ENCODE data around the gene CEP55. TPM values are rescaled to one million over a fixed set of nuclear protein-coding genes. Genes with fewer than 3 reads are reported as not detected.

The CEP55 gene
- total RNA-seq: 4.7 TPM

DNA sequence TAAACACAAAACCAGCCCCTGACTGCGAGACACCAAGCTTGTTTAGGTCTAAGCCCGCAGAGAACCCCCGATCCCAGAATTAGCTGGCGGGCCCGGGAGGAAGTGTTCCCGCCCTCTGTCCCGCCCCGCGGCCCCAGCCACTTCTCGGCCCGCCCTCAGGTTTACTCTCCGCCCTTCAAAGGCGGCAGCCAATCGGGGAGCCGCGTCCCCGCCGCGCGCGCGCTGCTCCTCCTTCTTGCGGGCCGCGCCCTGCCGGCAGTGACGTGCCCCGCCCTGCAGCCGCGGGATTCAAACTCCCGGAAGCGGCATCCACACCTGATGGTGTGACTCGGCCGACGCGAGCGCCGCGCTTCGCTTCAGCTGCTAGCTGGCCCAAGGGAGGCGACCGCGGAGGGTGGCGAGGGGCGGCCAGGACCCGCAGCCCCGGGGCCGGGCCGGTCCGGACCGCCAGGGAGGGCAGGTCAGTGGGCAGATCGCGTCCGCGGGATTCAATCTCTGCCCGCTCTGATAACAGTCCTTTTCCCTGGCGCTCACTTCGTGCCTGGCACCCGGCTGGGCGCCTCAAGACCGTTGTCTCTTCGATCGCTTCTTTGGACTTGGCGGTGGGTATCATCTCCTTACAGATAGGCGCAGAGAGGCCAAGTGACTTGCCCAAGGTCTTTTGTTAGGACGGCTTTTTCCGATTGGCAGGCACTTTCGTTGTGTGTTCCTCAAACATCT lies at the start of gene CEP55:
TSS of gene CEP55 (plus strand) at position 291 of the 720 bp plus-strand sequence. CDS start 3,440 bp downstream, outside the sequence.
- Histone ChIP-seq H3K4me1 (ENCODE audit: control insufficient read depth in 3 of 3, insufficient read depth in 3 of 3, low read length in 3 of 3) (peaks cover 4 to 8% (median 4%) of the 10 kb centered on the region in 3 donors), H3K27ac (ENCODE audit: low read depth, low read length) (no peak within 1 kb of the TSS), H3K9ac (ENCODE audit: low read depth in 1 of 3, low read length in 3 of 3) (peak within 1 kb of the TSS; percentile 64 to 81 (median 77)), H3K27me3 (ENCODE audit: control insufficient read depth in 3 of 3, insufficient read depth in 3 of 3, low read length in 3 of 3) (no peaks in the 10 kb centered on the region), H3K4me3 (ENCODE audit: low read length in 3 of 3) (peak within 1 kb of the TSS; percentile 83 to 96 (median 89)), H3K9me3 (ENCODE audit: control insufficient read depth in 3 of 3, low read length in 3 of 3) (no peaks in the 10 kb centered on the region), H3K36me3 (ENCODE audit: control insufficient read depth in 3 of 3, insufficient read depth in 3 of 3, low read length in 3 of 3) (no peaks in the 10 kb centered on the region)

DNA sequence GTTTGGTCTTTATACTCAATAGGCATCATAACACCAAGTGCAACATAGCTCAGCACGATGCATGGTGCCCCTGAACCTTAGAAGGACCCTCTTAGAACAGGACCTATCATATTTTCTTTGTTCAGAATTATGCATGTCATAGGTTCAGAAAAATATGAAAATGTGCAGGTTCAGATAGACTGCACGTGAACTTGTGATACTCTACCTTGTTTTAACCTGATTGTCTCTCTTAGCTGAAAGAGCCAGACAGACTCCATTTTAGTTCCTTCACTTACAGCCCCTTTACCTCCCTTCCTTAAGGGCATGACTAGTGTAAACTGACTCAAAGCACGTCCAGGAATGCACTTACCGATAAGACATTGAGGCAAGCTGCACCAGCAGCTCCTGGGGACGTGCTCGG lies 49.4 kb upstream of the CEP55 start:
- H3K9me3 ChIP-seq (ENCODE audit: control insufficient read depth in 3 of 3, low read length in 3 of 3): no peaks in the 10 kb centered on the region
- no peak overlapping the region for H3K9ac ChIP-seq (ENCODE audit: low read depth in 1 of 3, low read length in 3 of 3)
- peaks cover 0 to 6% (median 0%) of the 10 kb centered on the region in 3 donors for H3K36me3 ChIP-seq (ENCODE audit: control insufficient read depth in 3 of 3, insufficient read depth in 3 of 3, low read length in 3 of 3)
- H3K27ac ChIP-seq (ENCODE audit: low read depth, low read length): no peak overlapping the region
- no peaks in the 10 kb centered on the region for H3K27me3 ChIP-seq (ENCODE audit: control insufficient read depth in 3 of 3, insufficient read depth in 3 of 3, low read length in 3 of 3)
- H3K4me1 ChIP-seq (ENCODE audit: control insufficient read depth in 3 of 3, insufficient read depth in 3 of 3, low read length in 3 of 3): peaks cover 9 to 12% (median 10%) of the 10 kb centered on the region in 3 donors
- no peak overlapping the region for H3K4me3 ChIP-seq (ENCODE audit: low read length in 3 of 3)

DNA sequence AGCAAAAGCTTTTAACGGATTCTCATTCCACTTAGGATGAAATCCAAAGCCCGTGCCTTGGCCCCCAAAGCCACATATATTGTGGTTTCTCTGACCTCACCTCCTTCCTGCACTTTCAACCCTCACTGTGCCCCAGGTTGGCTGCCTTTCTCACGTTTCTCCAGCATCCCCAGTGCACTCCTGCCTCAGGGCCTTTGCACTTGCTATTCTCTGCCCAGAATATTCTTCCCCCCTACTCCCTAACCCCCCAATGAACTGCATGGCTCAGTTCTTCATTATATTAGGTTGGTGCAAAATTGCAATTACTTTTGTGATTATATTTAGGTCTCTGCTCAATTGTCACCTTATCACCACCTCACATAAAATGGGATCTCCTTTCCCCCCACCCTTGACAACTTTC lies 48.4 kb upstream of the CEP55 start:
- no peaks in the 10 kb centered on the region for H3K9me3 ChIP-seq (ENCODE audit: control insufficient read depth in 3 of 3, low read length in 3 of 3)
- H3K9ac ChIP-seq (ENCODE audit: low read depth in 1 of 3, low read length in 3 of 3): no peak overlapping the region
- no peak overlapping the region for H3K27ac ChIP-seq (ENCODE audit: low read depth, low read length)
- peaks cover 0 to 6% (median 0%) of the 10 kb centered on the region in 3 donors for H3K36me3 ChIP-seq (ENCODE audit: control insufficient read depth in 3 of 3, insufficient read depth in 3 of 3, low read length in 3 of 3)
- no peaks in the 10 kb centered on the region for H3K27me3 ChIP-seq (ENCODE audit: control insufficient read depth in 3 of 3, insufficient read depth in 3 of 3, low read length in 3 of 3)
- H3K4me1 ChIP-seq (ENCODE audit: control insufficient read depth in 3 of 3, insufficient read depth in 3 of 3, low read length in 3 of 3): peaks cover 9 to 12% (median 10%) of the 10 kb centered on the region in 3 donors
- no peak overlapping the region for H3K4me3 ChIP-seq (ENCODE audit: low read length in 3 of 3)

DNA sequence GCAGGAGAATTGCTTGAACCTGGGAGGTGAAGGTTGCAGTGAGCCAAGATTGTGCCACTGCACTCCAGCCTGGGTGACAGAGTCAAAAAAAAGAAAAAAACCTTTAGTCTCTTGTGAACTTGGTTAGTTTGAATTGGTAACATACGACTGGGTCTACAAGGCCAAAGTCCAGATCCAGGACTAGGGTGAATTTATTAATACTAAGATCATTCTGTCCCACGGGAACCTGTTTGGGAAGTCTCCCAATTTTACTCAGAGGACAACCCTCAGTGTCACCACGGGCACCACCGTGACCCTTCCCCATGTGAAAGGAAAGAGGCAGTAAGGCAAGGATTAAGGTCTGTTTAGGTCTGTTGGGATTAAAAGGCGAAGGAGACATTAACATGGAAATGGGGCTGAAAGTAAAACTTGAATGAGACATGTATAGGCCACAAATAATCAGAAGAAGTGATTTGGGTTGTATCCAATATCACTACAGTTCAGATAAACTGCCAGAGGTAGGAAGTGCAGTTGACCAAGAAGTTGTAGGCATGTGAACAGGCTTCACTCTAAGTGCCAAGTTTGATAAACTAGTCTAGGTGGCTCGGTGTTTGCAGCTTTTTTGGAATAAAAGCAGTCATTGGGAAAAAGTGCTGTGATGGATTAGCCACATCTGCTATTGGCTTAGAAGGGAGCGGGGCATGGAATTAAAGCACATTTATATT lies 45.0 kb upstream of the CEP55 start:
- H3K4me3 ChIP-seq (ENCODE audit: low read length in 3 of 3): no peak overlapping the region
- no peaks in the 10 kb centered on the region for H3K9me3 ChIP-seq (ENCODE audit: control insufficient read depth in 3 of 3, low read length in 3 of 3)
- H3K36me3 ChIP-seq (ENCODE audit: control insufficient read depth in 3 of 3, insufficient read depth in 3 of 3, low read length in 3 of 3): peaks cover 0 to 7% (median 0%) of the 10 kb centered on the region in 3 donors
- H3K27ac ChIP-seq (ENCODE audit: low read depth, low read length): no peak overlapping the region
- no peak overlapping the region for H3K9ac ChIP-seq (ENCODE audit: low read depth in 1 of 3, low read length in 3 of 3)
- H3K27me3 ChIP-seq (ENCODE audit: control insufficient read depth in 3 of 3, insufficient read depth in 3 of 3, low read length in 3 of 3): no peaks in the 10 kb centered on the region
- peaks cover 0 to 3% (median 0%) of the 10 kb centered on the region in 3 donors for H3K4me1 ChIP-seq (ENCODE audit: control insufficient read depth in 3 of 3, insufficient read depth in 3 of 3, low read length in 3 of 3)

DNA sequence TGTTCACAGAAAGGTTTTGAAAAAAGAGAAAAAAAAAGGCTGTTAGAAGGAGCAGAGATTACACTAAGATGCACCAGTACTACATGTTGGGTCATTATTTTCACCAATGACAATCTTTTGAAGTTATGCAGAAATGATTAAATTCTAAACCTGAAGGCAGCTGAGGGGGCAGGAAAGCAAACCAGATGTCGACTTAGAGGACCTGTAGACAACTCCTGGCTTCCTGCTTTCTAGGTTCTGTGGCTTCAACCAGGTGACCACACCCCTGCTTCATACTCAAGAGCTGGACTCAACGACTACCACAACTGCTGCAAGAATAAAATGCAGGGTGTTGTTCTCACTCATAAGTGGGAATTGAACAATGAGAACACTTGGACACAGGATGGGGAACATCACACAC lies 44.3 kb upstream of the CEP55 start:
- Histone ChIP-seq H3K9me3 (ENCODE audit: control insufficient read depth in 3 of 3, low read length in 3 of 3) (no peaks in the 10 kb centered on the region), H3K4me3 (ENCODE audit: low read length in 3 of 3) (no peak overlapping the region), H3K27ac (ENCODE audit: low read depth, low read length) (no peak overlapping the region), H3K9ac (ENCODE audit: low read depth in 1 of 3, low read length in 3 of 3) (no peak overlapping the region), H3K27me3 (ENCODE audit: control insufficient read depth in 3 of 3, insufficient read depth in 3 of 3, low read length in 3 of 3) (no peaks in the 10 kb centered on the region), H3K36me3 (ENCODE audit: control insufficient read depth in 3 of 3, insufficient read depth in 3 of 3, low read length in 3 of 3) (peaks cover 0 to 9% (median 0%) of the 10 kb centered on the region in 3 donors), H3K4me1 (ENCODE audit: control insufficient read depth in 3 of 3, insufficient read depth in 3 of 3, low read length in 3 of 3) (peaks cover 0 to 3% (median 0%) of the 10 kb centered on the region in 3 donors)

DNA sequence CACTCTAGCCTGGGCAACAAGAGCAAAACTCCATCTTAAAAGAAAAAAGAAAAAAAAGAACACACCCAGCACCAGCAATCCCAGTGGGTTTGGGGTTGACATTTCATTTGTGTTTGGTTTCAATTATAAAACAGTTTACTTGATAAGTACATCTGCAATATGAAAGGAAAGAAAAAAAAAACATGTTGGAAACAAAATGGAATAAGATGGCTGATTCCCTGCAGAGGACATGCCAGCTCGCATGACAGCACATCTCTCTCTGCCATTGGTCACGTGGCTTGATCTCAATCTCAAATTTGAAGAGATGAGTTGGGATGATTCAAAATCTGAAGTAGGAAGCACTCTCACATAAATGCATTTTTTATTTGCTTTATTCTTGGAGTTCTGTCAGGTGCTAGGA lies 42.3 kb upstream of the CEP55 start:
- Histone ChIP-seq H3K4me1 (ENCODE audit: control insufficient read depth in 3 of 3, insufficient read depth in 3 of 3, low read length in 3 of 3) (peaks cover 5 to 15% (median 11%) of the 10 kb centered on the region in 3 donors), H3K9ac (ENCODE audit: low read depth in 1 of 3, low read length in 3 of 3) (no peak overlapping the region), H3K27me3 (ENCODE audit: control insufficient read depth in 3 of 3, insufficient read depth in 3 of 3, low read length in 3 of 3) (no peaks in the 10 kb centered on the region), H3K9me3 (ENCODE audit: control insufficient read depth in 3 of 3, low read length in 3 of 3) (no peaks in the 10 kb centered on the region), H3K4me3 (ENCODE audit: low read length in 3 of 3) (no peak overlapping the region), H3K36me3 (ENCODE audit: control insufficient read depth in 3 of 3, insufficient read depth in 3 of 3, low read length in 3 of 3) (peaks cover 0 to 5% (median 0%) of the 10 kb centered on the region in 3 donors), H3K27ac (ENCODE audit: low read depth, low read length) (no peak overlapping the region)

DNA sequence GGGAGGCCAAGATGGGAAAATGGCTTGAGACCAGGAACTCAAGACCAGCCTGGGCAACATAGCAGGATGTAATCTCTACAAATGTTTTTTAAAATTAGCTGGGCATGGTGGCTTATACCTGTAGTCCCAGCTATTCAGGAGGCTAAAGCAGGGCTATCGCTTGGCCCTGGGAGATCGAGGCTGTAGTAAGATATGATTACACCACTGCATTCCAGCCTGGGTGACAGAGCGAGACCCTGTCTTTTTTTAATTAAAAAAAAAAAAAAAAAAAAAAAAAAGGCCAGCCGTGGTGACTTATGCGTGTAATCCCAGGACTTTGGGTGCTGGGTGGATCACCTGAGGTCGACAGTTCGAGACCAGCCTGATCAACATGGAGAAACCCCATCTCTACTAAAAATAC lies 41.7 kb upstream of the CEP55 start:
- no peaks in the 10 kb centered on the region for H3K27me3 ChIP-seq (ENCODE audit: control insufficient read depth in 3 of 3, insufficient read depth in 3 of 3, low read length in 3 of 3)
- no peaks in the 10 kb centered on the region for H3K9me3 ChIP-seq (ENCODE audit: control insufficient read depth in 3 of 3, low read length in 3 of 3)
- H3K4me1 ChIP-seq (ENCODE audit: control insufficient read depth in 3 of 3, insufficient read depth in 3 of 3, low read length in 3 of 3): peaks cover 7 to 20% (median 16%) of the 10 kb centered on the region in 3 donors
- no peak overlapping the region for H3K27ac ChIP-seq (ENCODE audit: low read depth, low read length)
- H3K4me3 ChIP-seq (ENCODE audit: low read length in 3 of 3): no peak overlapping the region
- no peak overlapping the region for H3K9ac ChIP-seq (ENCODE audit: low read depth in 1 of 3, low read length in 3 of 3)
- peaks cover 0 to 5% (median 0%) of the 10 kb centered on the region in 3 donors for H3K36me3 ChIP-seq (ENCODE audit: control insufficient read depth in 3 of 3, insufficient read depth in 3 of 3, low read length in 3 of 3)

DNA sequence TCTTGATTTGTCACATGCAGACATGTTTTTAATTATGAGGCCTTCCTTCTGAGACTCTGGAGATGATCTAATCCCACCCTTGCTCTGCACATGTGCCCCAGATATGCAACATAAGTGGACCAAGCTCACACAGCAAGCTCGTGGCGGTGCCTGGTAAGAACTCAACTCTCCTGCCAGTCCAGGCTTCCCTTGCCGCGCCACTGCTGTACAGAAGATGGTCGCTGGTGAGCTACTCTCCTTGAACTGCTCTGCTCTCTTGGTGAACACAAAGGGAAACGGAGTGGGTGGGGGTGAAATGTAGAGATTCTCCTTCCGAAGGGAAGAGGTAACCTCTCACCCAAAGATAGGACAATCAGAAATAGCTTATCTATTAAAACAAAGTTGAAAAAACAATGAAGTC lies 39.9 kb upstream of the CEP55 start:
- H3K4me3 ChIP-seq (ENCODE audit: low read length in 3 of 3): no peak overlapping the region
- no peaks in the 10 kb centered on the region for H3K27me3 ChIP-seq (ENCODE audit: control insufficient read depth in 3 of 3, insufficient read depth in 3 of 3, low read length in 3 of 3)
- no peaks in the 10 kb centered on the region for H3K9me3 ChIP-seq (ENCODE audit: control insufficient read depth in 3 of 3, low read length in 3 of 3)
- H3K36me3 ChIP-seq (ENCODE audit: control insufficient read depth in 3 of 3, insufficient read depth in 3 of 3, low read length in 3 of 3): peaks cover 0 to 3% (median 0%) of the 10 kb centered on the region in 3 donors
- peaks cover 12 to 25% (median 19%) of the 10 kb centered on the region in 3 donors for H3K4me1 ChIP-seq (ENCODE audit: control insufficient read depth in 3 of 3, insufficient read depth in 3 of 3, low read length in 3 of 3)
- no peak overlapping the region for H3K27ac ChIP-seq (ENCODE audit: low read depth, low read length)
- H3K9ac ChIP-seq (ENCODE audit: low read depth in 1 of 3, low read length in 3 of 3): no peak overlapping the region

DNA sequence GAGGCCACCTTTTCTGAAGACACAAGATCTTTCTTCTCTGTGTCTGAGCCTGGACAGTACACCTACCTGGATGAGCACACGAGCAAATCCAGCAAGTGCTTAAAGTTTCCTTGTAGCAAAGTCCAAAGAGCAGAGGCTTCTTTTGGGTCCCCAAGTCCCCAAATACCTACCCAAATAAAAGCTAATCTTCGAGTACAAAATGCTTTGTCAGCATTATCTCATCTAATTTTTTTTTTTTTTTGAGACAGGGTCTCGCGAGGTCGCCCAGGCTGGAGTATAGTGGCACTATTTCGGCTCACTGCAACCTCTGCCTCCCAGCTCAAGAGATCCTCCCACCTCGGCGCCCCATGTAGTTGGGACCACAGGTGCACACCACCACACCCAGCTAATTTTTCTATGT lies 38.9 kb upstream of the CEP55 start:
- peaks cover 0 to 3% (median 0%) of the 10 kb centered on the region in 3 donors for H3K36me3 ChIP-seq (ENCODE audit: control insufficient read depth in 3 of 3, insufficient read depth in 3 of 3, low read length in 3 of 3)
- H3K9me3 ChIP-seq (ENCODE audit: control insufficient read depth in 3 of 3, low read length in 3 of 3): no peaks in the 10 kb centered on the region
- H3K9ac ChIP-seq (ENCODE audit: low read depth in 1 of 3, low read length in 3 of 3): no peak overlapping the region
- no peak overlapping the region for H3K27ac ChIP-seq (ENCODE audit: low read depth, low read length)
- no peaks in the 10 kb centered on the region for H3K27me3 ChIP-seq (ENCODE audit: control insufficient read depth in 3 of 3, insufficient read depth in 3 of 3, low read length in 3 of 3)
- H3K4me1 ChIP-seq (ENCODE audit: control insufficient read depth in 3 of 3, insufficient read depth in 3 of 3, low read length in 3 of 3): peaks cover 12 to 28% (median 24%) of the 10 kb centered on the region in 3 donors
- no peak overlapping the region for H3K4me3 ChIP-seq (ENCODE audit: low read length in 3 of 3)

DNA sequence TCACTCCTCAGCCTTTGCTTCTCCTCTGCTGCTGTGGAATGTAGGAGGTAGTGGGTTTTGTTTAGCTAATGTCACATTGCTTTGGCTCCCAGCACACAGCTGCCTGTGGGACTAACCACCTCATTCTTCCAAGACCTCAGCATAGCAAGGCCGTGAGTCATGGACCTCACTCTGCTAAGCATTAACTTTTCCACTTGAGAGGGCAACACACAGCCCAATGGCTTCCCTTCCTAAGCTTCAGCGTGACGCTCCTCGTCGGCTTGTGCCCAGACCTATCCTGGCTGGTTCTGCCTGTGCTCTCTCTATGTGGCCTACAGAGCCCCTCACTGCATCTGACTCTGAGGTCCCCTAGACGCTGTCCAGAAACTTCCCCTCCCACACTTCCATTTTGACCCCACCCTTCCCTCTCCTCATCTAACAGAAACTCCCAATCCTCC lies 37.6 kb upstream of the CEP55 start:
- Histone ChIP-seq H3K9me3 (ENCODE audit: control insufficient read depth in 3 of 3, low read length in 3 of 3) (no peaks in the 10 kb centered on the region), H3K27ac (ENCODE audit: low read depth, low read length) (peak overlapping the region; percentile 78), H3K4me3 (ENCODE audit: low read length in 3 of 3) (peak overlapping the region in 2 of 3 donors; percentile 7 to 11), H3K4me1 (ENCODE audit: control insufficient read depth in 3 of 3, insufficient read depth in 3 of 3, low read length in 3 of 3) (peaks cover 12 to 35% (median 27%) of the 10 kb centered on the region in 3 donors), H3K36me3 (ENCODE audit: control insufficient read depth in 3 of 3, insufficient read depth in 3 of 3, low read length in 3 of 3) (peaks cover 0 to 3% (median 0%) of the 10 kb centered on the region in 3 donors), H3K9ac (ENCODE audit: low read depth in 1 of 3, low read length in 3 of 3) (peak overlapping the region in 1 of 3 donors; percentile 28), H3K27me3 (ENCODE audit: control insufficient read depth in 3 of 3, insufficient read depth in 3 of 3, low read length in 3 of 3) (no peaks in the 10 kb centered on the region)
